OCI-LY1 (cell line): Measurements from ENCODE around the gene MPPED1.

Experiments
- EZH2 ChIP-seq: fragments of 200-600 bp; sonication (generic), shearing (Covaris generic); IDR thresholded peaks from 2 replicates; pipeline ENCODE4 v1.8.0; 2017; ENCODE audit warnings: borderline replicate concordance, mixed run types, mild to moderate bottlenecking, antibody characterized with exemption, low read length, moderate library complexity, mixed read lengths
- TF ChIP-seq, protein P1 (sequence below): fragments of 200-600 bp; sonication (generic), shearing (Covaris generic); IDR thresholded peaks from 2 replicates; pipeline ENCODE4 v1.5.1; 2017; ENCODE audit warnings: mild to moderate bottlenecking, antibody characterized with exemption, low read length, moderate library complexity, mixed read lengths

DNA sequence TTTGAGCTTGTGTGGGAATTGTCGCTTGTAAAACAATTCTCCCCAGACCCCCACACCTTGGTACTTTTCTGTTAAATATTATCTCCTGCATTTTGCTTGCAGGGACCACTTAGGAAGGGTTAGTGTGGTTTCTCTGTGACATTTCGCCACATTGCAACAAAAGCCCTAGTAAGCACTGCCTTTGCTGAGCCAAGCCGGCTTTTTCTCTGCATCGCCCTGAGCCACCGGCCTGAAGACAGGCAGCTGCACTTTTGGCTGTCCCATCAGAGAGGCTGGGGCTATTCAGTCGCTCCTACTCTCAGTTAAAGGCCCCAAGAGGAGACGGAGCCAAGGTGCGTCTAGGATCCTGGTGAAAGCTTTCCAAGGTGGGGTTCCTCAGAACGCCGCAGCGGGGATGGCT is 5.7 kb downstream of the MPPED1 start:
- TF ChIP-seq, protein P1, sequence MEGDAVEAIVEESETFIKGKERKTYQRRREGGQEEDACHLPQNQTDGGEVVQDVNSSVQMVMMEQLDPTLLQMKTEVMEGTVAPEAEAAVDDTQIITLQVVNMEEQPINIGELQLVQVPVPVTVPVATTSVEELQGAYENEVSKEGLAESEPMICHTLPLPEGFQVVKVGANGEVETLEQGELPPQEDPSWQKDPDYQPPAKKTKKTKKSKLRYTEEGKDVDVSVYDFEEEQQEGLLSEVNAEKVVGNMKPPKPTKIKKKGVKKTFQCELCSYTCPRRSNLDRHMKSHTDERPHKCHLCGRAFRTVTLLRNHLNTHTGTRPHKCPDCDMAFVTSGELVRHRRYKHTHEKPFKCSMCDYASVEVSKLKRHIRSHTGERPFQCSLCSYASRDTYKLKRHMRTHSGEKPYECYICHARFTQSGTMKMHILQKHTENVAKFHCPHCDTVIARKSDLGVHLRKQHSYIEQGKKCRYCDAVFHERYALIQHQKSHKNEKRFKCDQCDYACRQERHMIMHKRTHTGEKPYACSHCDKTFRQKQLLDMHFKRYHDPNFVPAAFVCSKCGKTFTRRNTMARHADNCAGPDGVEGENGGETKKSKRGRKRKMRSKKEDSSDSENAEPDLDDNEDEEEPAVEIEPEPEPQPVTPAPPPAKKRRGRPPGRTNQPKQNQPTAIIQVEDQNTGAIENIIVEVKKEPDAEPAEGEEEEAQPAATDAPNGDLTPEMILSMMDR: no peak
- no peak for TF ChIP-seq EZH2
